ENCODE measurements around the gene ENTPD8.

DNA sequence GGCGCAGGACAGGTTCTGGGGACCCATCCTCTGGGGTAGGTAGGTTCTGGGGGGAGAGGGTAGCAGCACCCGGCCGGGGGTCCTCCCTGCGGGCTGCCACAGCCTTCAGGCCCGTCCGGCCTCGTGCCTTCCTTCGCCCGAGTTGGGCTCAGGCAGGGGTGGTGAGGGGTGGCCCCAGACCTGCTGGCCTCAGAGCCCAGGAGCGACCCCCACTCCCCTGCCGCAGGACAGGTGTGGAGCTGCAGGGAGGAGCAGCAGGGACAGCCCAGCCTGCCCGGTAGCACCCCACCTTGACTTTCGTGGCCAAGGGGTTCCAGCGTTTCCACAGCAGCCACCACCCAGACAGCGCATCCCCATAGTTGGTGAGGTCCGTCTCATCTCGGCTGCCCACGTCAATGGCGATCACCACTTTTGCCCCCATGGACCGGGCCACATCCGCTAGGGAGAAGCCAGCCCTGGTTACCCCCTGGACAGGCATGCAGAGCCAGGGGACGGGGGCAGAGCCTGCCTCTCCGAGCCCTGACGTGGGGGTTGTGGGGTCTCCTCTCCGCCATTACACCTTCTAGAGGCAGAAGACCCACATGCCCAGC is 21.3 kb upstream of the ENTPD8 start:
- TF ChIP-seq, protein P1, sequence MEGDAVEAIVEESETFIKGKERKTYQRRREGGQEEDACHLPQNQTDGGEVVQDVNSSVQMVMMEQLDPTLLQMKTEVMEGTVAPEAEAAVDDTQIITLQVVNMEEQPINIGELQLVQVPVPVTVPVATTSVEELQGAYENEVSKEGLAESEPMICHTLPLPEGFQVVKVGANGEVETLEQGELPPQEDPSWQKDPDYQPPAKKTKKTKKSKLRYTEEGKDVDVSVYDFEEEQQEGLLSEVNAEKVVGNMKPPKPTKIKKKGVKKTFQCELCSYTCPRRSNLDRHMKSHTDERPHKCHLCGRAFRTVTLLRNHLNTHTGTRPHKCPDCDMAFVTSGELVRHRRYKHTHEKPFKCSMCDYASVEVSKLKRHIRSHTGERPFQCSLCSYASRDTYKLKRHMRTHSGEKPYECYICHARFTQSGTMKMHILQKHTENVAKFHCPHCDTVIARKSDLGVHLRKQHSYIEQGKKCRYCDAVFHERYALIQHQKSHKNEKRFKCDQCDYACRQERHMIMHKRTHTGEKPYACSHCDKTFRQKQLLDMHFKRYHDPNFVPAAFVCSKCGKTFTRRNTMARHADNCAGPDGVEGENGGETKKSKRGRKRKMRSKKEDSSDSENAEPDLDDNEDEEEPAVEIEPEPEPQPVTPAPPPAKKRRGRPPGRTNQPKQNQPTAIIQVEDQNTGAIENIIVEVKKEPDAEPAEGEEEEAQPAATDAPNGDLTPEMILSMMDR (IDR thresholded peaks at IDR 0.05), result no peak
- no peak for TF ChIP-seq POLR2A (IDR thresholded peaks at IDR 0.05)

Data from sigmoid colon (tissue), 3 donors.